Upper lobe of left lung (tissue), 4 donors: ENCODE measurements around the gene MEF2A.

Source experiments
- CTCF ChIP-seq, 6 experiments: fragments of 450-650 bp in 4 of 6; fragments of 200-600 bp in 2 of 6; sonication (generic) in 2 of 6; IDR thresholded peaks; one replicate each; pipeline ENCODE4 v1.5.1; 2016 to 2019; ENCODE audit warnings: antibody characterized with exemption in 6 of 6
- EP300 ChIP-seq, 4 donors: sonication (generic); formaldehyde crosslinking; IDR thresholded peaks; one replicate each; pipeline ENCODE4 v1.5.1; 2017; ENCODE audit warnings: antibody characterized with exemption in 4 of 4, control low read depth in 2 of 4
- POLR2A ChIP-seq, 4 donors: fragments of 450-650 bp; IDR thresholded peaks; one replicate each; pipeline ENCODE4 v1.5.1; 2016 to 2017; ENCODE audit warnings: antibody characterized with exemption in 4 of 4, mild to moderate bottlenecking in 2 of 4
- POLR2AphosphoS5 ChIP-seq, 2 donors: sonication (generic); formaldehyde crosslinking; IDR thresholded peaks; one replicate each; pipeline ENCODE4 v1.5.1; 2017; ENCODE audit warnings: antibody characterized with exemption in 2 of 2

GRCh38 chr15:99731336-99732123 lies 165.7 kb downstream of the MEF2A start:
- TF ChIP-seq POLR2A (IDR thresholded peaks at IDR 0.05) (no peak), EP300 (IDR thresholded peaks at IDR 0.05) (no peak), CTCF (IDR thresholded peaks at IDR 0.05) (no peak), POLR2AphosphoS5 (IDR thresholded peaks at IDR 0.05) (no peak)
